Measurements from ENCODE around the gene BIRC3.

The BIRC3 gene

GRCh38 chr11:102378818-102379217 lies 61.5 kb downstream of the BIRC3 start:
- DNase-seq, result no peak

- no peak for DNase-seq
Measured at GRCh38 chr11:102382384-102382783, 65.1 kb downstream of the BIRC3 start.

GRCh38 chr11:102383839-102384238 lies 66.6 kb downstream of the BIRC3 start:
- no peak for DNase-seq

GRCh38 chr11:102384419-102385079 lies 67.3 kb downstream of the BIRC3 start:
- no peak for DNase-seq

- DNase-seq, result no peak
Measured at GRCh38 chr11:102385085-102386007, 68.1 kb downstream of the BIRC3 start.

- DNase-seq, result no peak
Measured at GRCh38 chr11:102386136-102386734, 69.0 kb downstream of the BIRC3 start.

GRCh38 chr11:102387043-102387781 lies 69.9 kb downstream of the BIRC3 start:
- DNase-seq, result no peak

Measured in activated gamma-delta T cell (primary cell).